ENCODE data around the gene SSBP4.
A peak's percentile ranks its signal among the peaks of the same experiment; 100 is the strongest.

SSBP4 gene

GRCh38 chr19:18446145-18446810 lies 27.1 kb downstream of the SSBP4 start:
- TF ChIP-seq, protein P1, sequence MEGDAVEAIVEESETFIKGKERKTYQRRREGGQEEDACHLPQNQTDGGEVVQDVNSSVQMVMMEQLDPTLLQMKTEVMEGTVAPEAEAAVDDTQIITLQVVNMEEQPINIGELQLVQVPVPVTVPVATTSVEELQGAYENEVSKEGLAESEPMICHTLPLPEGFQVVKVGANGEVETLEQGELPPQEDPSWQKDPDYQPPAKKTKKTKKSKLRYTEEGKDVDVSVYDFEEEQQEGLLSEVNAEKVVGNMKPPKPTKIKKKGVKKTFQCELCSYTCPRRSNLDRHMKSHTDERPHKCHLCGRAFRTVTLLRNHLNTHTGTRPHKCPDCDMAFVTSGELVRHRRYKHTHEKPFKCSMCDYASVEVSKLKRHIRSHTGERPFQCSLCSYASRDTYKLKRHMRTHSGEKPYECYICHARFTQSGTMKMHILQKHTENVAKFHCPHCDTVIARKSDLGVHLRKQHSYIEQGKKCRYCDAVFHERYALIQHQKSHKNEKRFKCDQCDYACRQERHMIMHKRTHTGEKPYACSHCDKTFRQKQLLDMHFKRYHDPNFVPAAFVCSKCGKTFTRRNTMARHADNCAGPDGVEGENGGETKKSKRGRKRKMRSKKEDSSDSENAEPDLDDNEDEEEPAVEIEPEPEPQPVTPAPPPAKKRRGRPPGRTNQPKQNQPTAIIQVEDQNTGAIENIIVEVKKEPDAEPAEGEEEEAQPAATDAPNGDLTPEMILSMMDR (IDR thresholded peaks at IDR 0.05; ENCODE audit: borderline replicate concordance, control extremely low read depth, extremely low read depth, insufficient read depth, missing control alignments): no peak
- in situ Hi-C loops (cut with MboI; ENCODE audit: low sequenced_read_pairs, unreplicated experiment): no loop called here
- DNase-seq (ENCODE audit: low spot score): no peak

GRCh38 chr19:18446811-18447359 lies 27.7 kb downstream of the SSBP4 start:
- DNase-seq (ENCODE audit: low spot score): no peak
- TF ChIP-seq, protein P1 (IDR thresholded peaks at IDR 0.05; ENCODE audit: borderline replicate concordance, control extremely low read depth, extremely low read depth, insufficient read depth, missing control alignments): no peak
- in situ Hi-C loops (cut with MboI; ENCODE audit: low sequenced_read_pairs, unreplicated experiment): no loop called here

- TF ChIP-seq, protein P1 (IDR thresholded peaks at IDR 0.05; ENCODE audit: borderline replicate concordance, control extremely low read depth, extremely low read depth, insufficient read depth, missing control alignments): no peak
- in situ Hi-C loops (cut with MboI; ENCODE audit: low sequenced_read_pairs, unreplicated experiment): no loop called here
- DNase-seq (ENCODE audit: low spot score): no peak
Observed at GRCh38 chr19:18449552-18449951, 30.4 kb downstream of the SSBP4 start.

DNA sequence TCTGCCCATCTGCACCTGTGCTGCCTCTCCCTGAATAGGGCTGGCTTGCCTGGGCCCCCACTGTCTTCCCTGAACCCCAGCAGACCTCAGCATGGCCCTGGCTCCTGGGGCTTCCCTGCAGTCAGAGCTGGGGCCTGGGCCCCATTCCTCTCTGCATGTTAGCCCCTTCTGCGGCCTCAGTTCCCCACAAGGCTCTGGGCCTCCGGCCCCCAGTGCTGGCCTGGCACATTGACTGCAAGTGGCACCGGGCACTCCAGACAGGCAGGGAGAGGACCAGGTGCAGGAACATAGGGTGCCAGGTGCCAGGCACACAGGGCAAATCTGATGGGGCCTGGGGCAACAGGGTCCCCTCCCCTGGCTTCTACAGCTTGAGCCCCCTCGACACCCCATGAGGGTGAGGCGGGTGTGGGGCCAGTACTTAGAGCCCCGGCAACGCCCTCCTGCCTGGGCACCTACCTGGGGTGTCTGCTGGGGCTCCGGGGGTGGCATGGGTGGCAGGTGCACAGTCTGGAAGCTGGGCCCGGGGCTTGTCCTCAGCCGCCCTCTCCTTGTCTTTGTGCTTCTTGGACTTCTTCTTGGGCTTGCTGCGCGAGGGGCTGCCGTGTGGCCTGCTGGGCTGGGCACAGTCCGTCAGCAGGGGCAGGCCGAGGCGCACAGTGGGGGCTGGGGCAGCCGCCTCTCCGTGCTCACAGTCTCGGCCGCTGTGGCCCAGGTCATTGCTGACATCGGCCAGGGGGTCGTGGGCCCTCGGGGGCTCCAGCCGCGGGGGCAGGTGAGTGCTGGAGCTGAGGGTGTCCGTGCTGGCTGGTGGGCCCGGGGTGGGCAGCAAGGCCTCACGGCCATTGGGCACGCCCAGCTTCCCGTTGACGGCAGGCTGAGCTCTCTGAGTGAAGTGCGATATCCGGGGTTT lies 31.1 kb downstream of the SSBP4 start:
- in situ Hi-C loops (cut with MboI; ENCODE audit: low sequenced_read_pairs, unreplicated experiment): no loop called here
- DNase-seq (ENCODE audit: low spot score): no peak
- TF ChIP-seq, protein P1 (IDR thresholded peaks at IDR 0.05; ENCODE audit: borderline replicate concordance, control extremely low read depth, extremely low read depth, insufficient read depth, missing control alignments): no peak

DNA sequence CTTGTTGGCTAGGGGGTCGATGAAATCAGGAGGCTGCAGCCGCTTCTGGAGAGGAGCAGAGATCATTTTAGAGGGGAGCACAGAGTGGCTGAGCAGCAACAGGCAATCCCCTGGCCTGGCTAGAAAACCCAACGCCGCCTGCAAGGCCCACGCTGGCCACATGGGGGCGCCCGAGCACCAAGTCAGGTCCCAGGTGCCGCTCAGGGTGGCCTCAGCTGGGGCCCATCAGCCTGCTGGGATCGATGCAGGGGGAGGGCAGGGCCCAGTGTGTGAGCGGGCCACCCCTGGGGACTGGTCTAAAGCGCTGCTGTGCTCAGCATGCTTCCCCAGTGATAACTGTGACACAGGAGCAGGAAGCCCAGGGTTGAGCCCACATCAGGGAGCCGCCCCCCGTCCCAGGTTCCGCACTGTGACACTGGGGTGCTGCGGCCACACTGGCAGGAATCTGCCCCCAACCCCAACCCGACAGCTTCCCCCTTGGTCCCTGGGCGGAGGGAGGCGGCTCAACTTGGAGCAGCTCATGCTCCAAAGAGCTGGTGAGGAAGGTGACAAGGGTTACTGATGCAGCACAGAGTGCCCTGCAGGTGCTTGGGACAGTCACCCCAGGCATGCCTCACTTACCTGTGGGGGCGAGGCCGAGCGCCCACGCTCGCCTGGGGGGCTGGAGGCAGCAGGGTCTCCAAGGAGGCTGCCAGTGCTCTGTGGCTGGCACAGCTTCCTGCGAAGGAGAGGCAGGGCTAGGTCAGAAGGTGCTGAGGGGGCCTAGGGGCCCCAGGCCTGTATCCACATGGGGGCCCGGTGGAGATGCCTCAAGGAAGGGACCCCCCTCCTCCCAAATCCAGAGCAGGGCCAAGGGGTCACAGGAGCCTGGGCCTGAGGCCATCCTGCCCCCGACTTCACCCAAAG lies 32.0 kb downstream of the SSBP4 start:
- in situ Hi-C loops (cut with MboI; ENCODE audit: low sequenced_read_pairs, unreplicated experiment): no loop called here
- DNase-seq (ENCODE audit: low spot score): peak; percentile 94
- TF ChIP-seq, protein P1 (IDR thresholded peaks at IDR 0.05; ENCODE audit: borderline replicate concordance, control extremely low read depth, extremely low read depth, insufficient read depth, missing control alignments): peak; percentile 99

DNA sequence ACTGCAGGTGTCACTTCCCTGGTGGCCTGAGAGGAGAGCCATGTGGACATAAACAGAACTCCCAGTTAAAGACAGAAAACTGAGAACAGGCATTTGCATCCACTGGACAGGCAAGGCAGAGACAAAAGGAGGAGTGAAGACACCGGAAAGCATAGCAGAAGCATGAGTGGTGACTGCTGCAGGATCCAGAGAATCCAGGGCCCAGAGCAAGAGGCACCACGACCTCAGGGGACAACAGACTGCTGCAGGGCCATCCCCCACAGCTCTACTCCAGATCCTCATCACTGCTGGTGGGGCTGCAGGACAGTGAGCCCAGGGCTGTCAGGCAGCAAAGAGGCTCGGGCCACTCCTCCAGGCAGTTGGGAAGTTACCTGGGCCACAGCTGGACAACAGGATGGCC lies 33.2 kb downstream of the SSBP4 start:
- in situ Hi-C loops (cut with MboI; ENCODE audit: low sequenced_read_pairs, unreplicated experiment): no loop called here
- TF ChIP-seq, protein P1 (IDR thresholded peaks at IDR 0.05; ENCODE audit: borderline replicate concordance, control extremely low read depth, extremely low read depth, insufficient read depth, missing control alignments): no peak
- DNase-seq (ENCODE audit: low spot score): no peak

Data from GM13976 (cell line).